RWPE1 (cell line): Measurements from ENCODE around the gene CORO1A.
"Not testable (repeated sequence)": the region's sequence is repeated elsewhere in the genome, so short reads cannot be mapped to it uniquely, and the experiment has no call there.

ENCODE experiments used
- CTCF ChIA-PET: fragments of 350-600 bp; sonication (Branson Sonifier 250); formaldehyde crosslinking; extraction: SDS; loops from one replicate; lab custom pipeline; 2021; lab: Yijun Ruan, JAX
- POLR2A ChIA-PET: fragments of 400-600 bp; formaldehyde crosslinking; extraction: SDS; loops from one replicate; lab custom pipeline; 2020; ENCODE audit warnings: antibody characterized with exemption; ENCODE audit not compliant: low non-redundant PET; lab: Yijun Ruan, JAX
- DNase-seq: peaks from one replicate; pipeline ENCODE4 v3.0.0; 2012; ENCODE audit warnings: low spot score
- H3K27ac ChIP-seq: fragments of 450-650 bp; 2 replicates; pipeline ENCODE4 v1.5.1; 2017

CORO1A gene

DNA sequence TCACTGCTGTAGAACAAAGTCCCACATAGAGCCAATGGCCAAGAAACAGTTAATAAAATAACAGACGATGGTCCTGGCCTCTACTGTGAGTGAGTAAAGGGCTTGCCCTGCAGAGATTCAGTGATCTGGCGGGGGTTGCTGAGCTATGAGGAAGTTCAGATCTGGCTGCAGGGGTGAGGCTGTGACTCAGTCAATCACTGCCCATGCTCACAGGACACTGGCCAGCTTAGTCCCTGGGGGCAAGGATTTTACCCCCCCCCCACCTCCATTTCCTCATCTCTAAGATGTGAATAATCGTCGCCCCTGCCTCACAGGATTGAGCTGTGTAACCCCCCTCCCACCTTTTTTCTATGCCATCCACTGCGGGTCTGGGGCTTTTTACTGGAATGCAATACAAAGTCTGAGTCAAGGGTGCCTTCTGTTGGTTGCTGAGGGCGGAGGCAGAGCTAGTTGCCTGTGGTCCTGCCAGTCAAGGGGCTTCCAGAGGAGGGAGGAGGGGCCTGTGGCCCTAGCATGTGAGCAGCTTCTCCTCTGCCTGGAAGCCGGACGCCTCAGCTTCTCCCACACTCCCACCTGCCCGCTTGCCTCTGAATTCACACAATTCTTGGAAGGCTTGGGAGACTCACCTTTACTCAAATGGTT lies 23.8 kb downstream of the CORO1A start:
- POLR2A ChIA-PET, CTCF ChIA-PET, H3K27ac ChIP-seq, DNase-seq: not testable (repeated sequence)

DNA sequence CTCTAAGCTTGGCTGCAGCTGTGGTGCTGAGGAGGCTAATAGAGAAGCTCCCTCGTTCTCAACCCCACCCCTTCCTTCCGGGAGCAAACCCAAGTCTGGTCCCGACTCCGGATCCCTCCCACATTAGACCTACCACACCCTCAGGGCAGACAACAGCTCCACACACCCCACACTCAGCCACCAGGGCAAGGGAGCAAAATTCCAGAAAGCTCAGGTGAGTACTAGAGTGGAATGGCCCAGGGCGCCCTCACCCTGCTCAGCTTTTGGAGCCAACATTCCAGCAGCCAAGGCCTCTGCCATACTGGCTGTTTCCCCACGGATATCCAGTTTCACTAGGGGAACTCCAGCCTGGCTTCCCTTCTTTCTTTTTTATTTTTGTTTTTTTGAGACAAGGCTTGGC lies 25.6 kb downstream of the CORO1A start:
- POLR2A ChIA-PET, H3K27ac ChIP-seq, CTCF ChIA-PET, DNase-seq: not testable (repeated sequence)

DNA sequence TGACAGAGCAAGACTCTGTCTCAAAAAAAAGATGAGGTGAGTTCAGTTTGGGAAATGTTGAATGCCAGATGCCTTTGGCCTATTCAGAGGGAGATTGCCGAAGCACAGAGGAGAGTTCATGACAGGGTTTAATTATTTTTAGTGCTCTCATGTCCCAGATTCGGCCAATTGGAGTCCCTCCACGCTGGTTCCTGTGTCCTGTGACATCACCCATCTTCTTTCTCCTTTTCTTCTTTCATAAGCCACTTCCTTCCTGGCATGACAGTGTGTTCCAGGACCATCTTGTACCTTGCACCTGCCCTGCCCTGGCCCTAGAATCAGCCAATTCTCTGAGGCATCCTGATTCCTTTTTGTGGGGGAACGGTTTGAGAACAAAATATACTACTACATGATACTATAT lies 28.0 kb downstream of the CORO1A start:
- DNase-seq, CTCF ChIA-PET, POLR2A ChIA-PET, H3K27ac ChIP-seq: not testable (repeated sequence)

DNA sequence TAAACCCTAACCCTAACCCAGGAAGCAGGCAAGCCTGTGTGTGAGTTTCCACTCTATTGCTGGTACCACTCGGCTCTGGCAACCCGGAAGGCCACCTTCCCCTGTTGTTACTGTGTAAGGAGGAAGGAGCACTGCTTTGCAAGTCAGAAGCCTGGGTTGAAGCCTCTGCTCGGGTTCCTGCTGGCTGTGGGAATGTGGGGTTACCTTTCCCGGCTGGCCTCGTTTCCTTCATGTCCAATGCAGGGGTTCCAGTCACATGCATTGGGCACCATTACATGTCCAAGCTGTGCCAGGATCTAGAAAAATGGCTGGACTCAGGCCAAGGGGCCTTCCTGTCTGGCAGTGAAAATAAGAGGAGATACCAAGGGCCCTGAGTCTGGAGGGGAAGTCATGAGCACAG lies 33.7 kb downstream of the CORO1A start:
- POLR2A ChIA-PET, CTCF ChIA-PET, H3K27ac ChIP-seq, DNase-seq: not testable (repeated sequence)
